Measurements from ENCODE around the gene DPH5.

GRCh38 chr1:101028466-101028865 lies 2.9 kb upstream of the DPH5 start:
- TF ChIP-seq CTCF (IDR thresholded peaks at IDR 0.05) (no peak), POLR2A (IDR thresholded peaks at IDR 0.05) (no peak)

Data from right lobe of liver (tissue), 4 donors.